Sigmoid colon (tissue), 7 donors: Measurements from ENCODE around the gene GLTPD2. TPM values are rescaled to one million over a fixed set of nuclear protein-coding genes. Genes with fewer than 3 reads are reported as not detected.
A peak's percentile ranks its signal among the peaks of the same experiment; 100 is the strongest.

Source experiments
- DNase-seq: peaks from one replicate; pipeline ENCODE4 v3.0.0-alpha.2; 2019
- H3K27ac ChIP-seq, 4 donors: fragments of 200-600 bp; sonication (generic); one replicate each; pipeline ENCODE4 v1.5.1; 2016 to 2019; ENCODE audit warnings: mild to moderate bottlenecking in 1 of 4
- H3K27me3 ChIP-seq, 3 donors: fragments of 200-600 bp; sonication (generic); one replicate each; pipeline ENCODE4 v1.5.1; 2019; ENCODE audit warnings: mild to moderate bottlenecking in 1 of 3
- H3K36me3 ChIP-seq, 4 donors: fragments of 200-600 bp; sonication (generic); one replicate each; pipeline ENCODE4 v1.5.1; 2016 to 2019
- H3K4me1 ChIP-seq, 4 donors: fragments of 200-600 bp; sonication (generic); one replicate each; pipeline ENCODE4 v1.5.1; 2017 to 2019
- H3K4me3 ChIP-seq, 4 donors: fragments of 200-600 bp; sonication (generic); one replicate each; pipeline ENCODE4 v1.5.1; 2017 to 2019; ENCODE audit warnings: mild to moderate bottlenecking in 2 of 4, moderate library complexity in 1 of 4
- H3K9me3 ChIP-seq, 4 donors: fragments of 200-600 bp in 3 of 4; sonication (generic) in 3 of 4; one replicate each; pipeline versions ENCODE4 v1.5.1 to v1.6.1; 2013 to 2019
- EP300 ChIP-seq, 4 donors: sonication (generic); formaldehyde crosslinking; IDR thresholded peaks; one replicate each; pipeline ENCODE4 v1.6.1; 2017; ENCODE audit warnings: antibody characterized with exemption in 4 of 4
- POLR2A ChIP-seq, 2 donors: fragments of 450-650 bp; IDR thresholded peaks; one replicate each; pipeline ENCODE4 v1.6.1; 2016; ENCODE audit warnings: antibody characterized with exemption in 2 of 2, mild to moderate bottlenecking in 2 of 2, moderate library complexity in 2 of 2
- POLR2AphosphoS5 ChIP-seq, 4 donors: sonication (generic); formaldehyde crosslinking; IDR thresholded peaks; one replicate each; pipeline ENCODE4 v1.6.1; 2017; ENCODE audit warnings: antibody characterized with exemption in 4 of 4
- WGBS, 2 donors: extraction: QIAGEN DNeasy Blood & Tissue Kit; methylation state at CpG; one replicate each; pipeline ENCODE4 v1.1.7; 2013; 5-methylcytosine and 5-hydroxymethylcytosine counted together
- intact Hi-C: fragments of 100-400 bp; cut with DNase I; formaldehyde crosslinking; loops from one replicate; pipeline ENCODE4 v1.15.1; 2023
- polyA plus RNA-seq, 3 donors: library from polyadenylated mRNA; stranded (reverse); fragments of 200-250 nt; gene quantifications; one replicate each; pipeline ENCODE4 v1.2.3, GENCODE V29; 2013
- total RNA-seq, 4 donors: library from RNA; depleted of rRNA; stranded (reverse); fragments of >200 nt; gene quantifications; one replicate each; pipeline ENCODE4 v1.1.0, GENCODE V29; 2016
- TF ChIP-seq, protein P1 (sequence below), 4 experiments: fragments of 450-650 bp in 3 of 4; fragments of 200-600 bp in 1 of 4; IDR thresholded peaks; one replicate each; pipeline ENCODE4 v1.5.1; 2016 to 2019; ENCODE audit warnings: antibody characterized with exemption in 4 of 4, mild to moderate bottlenecking in 3 of 4, moderate library complexity in 2 of 4
- donor health status: healthy with polysubstance abuse.
- donor health status: Bipolar disorder and iron deficiency.
- donor health status: healthy.

The GLTPD2 gene
- total RNA-seq (not detected), polyA plus RNA-seq (1 to 10 TPM in 1 of 3 donors, under 1 TPM in 1, not detected in 1; 0.06 to 1.6 TPM)

DNA sequence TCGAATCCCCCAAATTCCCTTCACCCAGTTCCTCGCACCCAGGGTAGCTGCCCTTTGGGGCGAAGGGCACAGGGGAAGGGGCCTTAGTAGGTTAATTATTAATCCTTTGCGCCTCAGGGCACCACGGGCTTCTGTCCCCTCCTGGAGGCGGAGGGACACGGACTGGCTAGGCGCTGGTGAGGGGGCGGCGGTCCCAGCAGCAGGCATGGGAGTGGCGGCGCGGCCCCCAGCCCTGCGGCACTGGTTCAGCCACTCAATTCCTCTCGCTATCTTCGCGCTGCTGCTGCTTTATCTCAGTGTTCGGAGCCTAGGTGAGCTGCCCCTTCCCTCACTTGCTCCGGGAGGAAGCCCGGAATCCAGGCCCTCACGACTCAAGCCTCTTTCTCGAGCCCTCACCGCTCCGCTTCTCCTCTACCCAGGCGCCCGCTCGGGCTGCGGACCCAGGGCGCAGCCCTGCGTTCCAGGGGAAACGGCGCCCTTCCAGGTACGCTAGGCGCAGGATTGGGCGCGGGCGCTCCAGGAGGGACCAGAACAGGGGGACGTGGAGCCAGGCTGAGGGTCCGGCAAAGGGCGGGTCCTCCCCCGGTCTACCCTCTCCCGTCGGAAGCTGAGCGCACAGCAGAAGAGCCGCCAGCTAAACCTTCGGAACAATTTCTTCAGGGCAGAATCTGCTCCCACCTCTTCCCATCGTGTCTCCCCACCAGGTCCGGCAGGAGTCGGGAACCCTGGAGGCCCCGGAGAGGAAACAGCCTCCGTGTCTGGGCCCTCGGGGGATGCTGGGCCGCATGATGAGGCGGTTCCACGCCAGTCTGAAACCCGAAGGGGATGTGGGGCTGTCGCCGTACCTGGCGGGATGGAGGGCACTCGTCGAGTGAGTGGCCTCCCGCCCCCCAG lies at the start of gene GLTPD2:
TSS of gene GLTPD2 (plus strand) at position 158 of the 894 bp plus-strand sequence. CDS start at position 206, 48 bp downstream.
- Histone ChIP-seq H3K36me3 (no peaks in the 10 kb centered on the region), H3K4me3 (peak within 1 kb of the TSS; percentile 59 to 77 (median 72)), H3K27me3 (peaks cover 0 to 20% (median 0%) of the 10 kb centered on the region in 3 donors), H3K27ac (peak within 1 kb of the TSS; percentile 95 to 99 (median 96)), H3K9me3 (no peaks in the 10 kb centered on the region), H3K4me1 (peaks cover 0 to 50% (median 45%) of the 10 kb centered on the region in 4 donors)
- DNase-seq: no peak
- 10 to 19% methylated on average over 62 of the region's 62 CpGs for WGBS, 2 donors
- no peak for TF ChIP-seq EP300 (IDR thresholded peaks at IDR 0.05)
- TF ChIP-seq POLR2AphosphoS5 (IDR thresholded peaks at IDR 0.05): no peak
- intact Hi-C loops: loop anchor here (1.0 to 5.0 kb wide), 2 partner anchors 100 to 198 kb away; partner anchors contain the start of gene CAMTA2

GRCh38 chr17:4739122-4740024 lies 49.4 kb upstream of the GLTPD2 start, which contains the start of the genes CXCL16 and ZMYND15:
TSS of gene CXCL16 (minus strand) at chr17:4739928. CDS start at chr17:4739339, 589 bp downstream.
TSS of gene ZMYND15 (plus strand) at chr17:4739833. CDS start at chr17:4740549, 716 bp downstream.
- intact Hi-C loops: loop anchor here (2.0 kb wide), 2 partner anchors 47 to 149 kb away; partner anchors contain the start of gene VMO1
- peak within 1 kb of the TSS; percentile 63 to 70 (median 67) for H3K4me3 ChIP-seq
- peak within 1 kb of the TSS; percentile 60 to 71 (median 64) for H3K27ac ChIP-seq
- TF ChIP-seq EP300 (IDR thresholded peaks at IDR 0.05) (no peak), POLR2A (IDR thresholded peaks at IDR 0.05) (peak in 1 of 2 donors; percentile 11)
- WGBS, 2 donors: 1% methylated on average over 100 of the region's 100 CpGs
- peaks cover 0 to 12% (median 4%) of the 10 kb centered on the region in 3 donors for H3K27me3 ChIP-seq
- DNase-seq: peak; percentile 77
- peaks cover 0 to 17% (median 11%) of the 10 kb centered on the region in 4 donors for H3K4me1 ChIP-seq
- no peaks in the 10 kb centered on the region for H3K9me3 ChIP-seq
- H3K36me3 ChIP-seq: no peaks in the 10 kb centered on the region

DNA sequence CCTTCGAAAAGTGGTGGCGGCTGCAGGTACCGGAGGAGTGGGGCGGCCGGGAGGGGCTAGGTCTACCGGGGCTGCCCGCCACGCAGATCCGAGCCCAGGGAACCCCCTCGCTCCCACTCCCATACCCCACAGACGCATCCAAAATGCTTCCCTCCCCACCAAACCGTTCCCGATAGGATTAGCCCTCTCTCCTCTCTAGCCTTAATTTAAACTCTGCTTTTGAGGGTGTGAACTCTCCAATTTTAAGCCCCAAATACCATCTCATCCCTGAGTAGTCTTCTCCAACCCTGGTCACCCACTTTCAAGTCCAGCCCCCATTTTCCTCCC lies 48.8 kb upstream of the GLTPD2 start:
- intact Hi-C loops: no loop called here
- TF ChIP-seq POLR2AphosphoS5 (IDR thresholded peaks at IDR 0.05): no peak
- H3K9me3 ChIP-seq: no peaks in the 10 kb centered on the region
- H3K4me1 ChIP-seq: peaks cover 0 to 17% (median 11%) of the 10 kb centered on the region in 4 donors
- peak overlapping the region; percentile 63 to 70 (median 67) for H3K4me3 ChIP-seq
- H3K36me3 ChIP-seq: no peaks in the 10 kb centered on the region
- H3K27ac ChIP-seq: peak overlapping the region in 3 of 4 donors; percentile 60 to 68 (median 60)
- DNase-seq: no peak
- 3 to 15% methylated on average over 13 of the region's 13 CpGs for whole genome bisulfite sequencing, 2 donors
- H3K27me3 ChIP-seq: peaks cover 0 to 18% (median 10%) of the 10 kb centered on the region in 3 donors

GRCh38 chr17:4740584-4740983 lies 48.2 kb upstream of the GLTPD2 start:
- H3K27me3 ChIP-seq: peaks cover 5 to 24% (median 16%) of the 10 kb centered on the region in 3 donors
- no peaks in the 10 kb centered on the region for H3K9me3 ChIP-seq
- no peak for DNase-seq
- TF ChIP-seq, protein P1, sequence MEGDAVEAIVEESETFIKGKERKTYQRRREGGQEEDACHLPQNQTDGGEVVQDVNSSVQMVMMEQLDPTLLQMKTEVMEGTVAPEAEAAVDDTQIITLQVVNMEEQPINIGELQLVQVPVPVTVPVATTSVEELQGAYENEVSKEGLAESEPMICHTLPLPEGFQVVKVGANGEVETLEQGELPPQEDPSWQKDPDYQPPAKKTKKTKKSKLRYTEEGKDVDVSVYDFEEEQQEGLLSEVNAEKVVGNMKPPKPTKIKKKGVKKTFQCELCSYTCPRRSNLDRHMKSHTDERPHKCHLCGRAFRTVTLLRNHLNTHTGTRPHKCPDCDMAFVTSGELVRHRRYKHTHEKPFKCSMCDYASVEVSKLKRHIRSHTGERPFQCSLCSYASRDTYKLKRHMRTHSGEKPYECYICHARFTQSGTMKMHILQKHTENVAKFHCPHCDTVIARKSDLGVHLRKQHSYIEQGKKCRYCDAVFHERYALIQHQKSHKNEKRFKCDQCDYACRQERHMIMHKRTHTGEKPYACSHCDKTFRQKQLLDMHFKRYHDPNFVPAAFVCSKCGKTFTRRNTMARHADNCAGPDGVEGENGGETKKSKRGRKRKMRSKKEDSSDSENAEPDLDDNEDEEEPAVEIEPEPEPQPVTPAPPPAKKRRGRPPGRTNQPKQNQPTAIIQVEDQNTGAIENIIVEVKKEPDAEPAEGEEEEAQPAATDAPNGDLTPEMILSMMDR (IDR thresholded peaks at IDR 0.05): no peak
- TF ChIP-seq POLR2A (IDR thresholded peaks at IDR 0.05) (no peak), EP300 (IDR thresholded peaks at IDR 0.05) (no peak), POLR2AphosphoS5 (IDR thresholded peaks at IDR 0.05) (no peak)
- H3K4me1 ChIP-seq: peaks cover 0 to 19% (median 14%) of the 10 kb centered on the region in 4 donors
- H3K36me3 ChIP-seq: no peaks in the 10 kb centered on the region
- no peak overlapping the region for H3K27ac ChIP-seq
- intact Hi-C loops: no loop called here
- H3K4me3 ChIP-seq: no peak overlapping the region
- WGBS, 2 donors: 94 to 97% methylated on average over 8 of the region's 8 CpGs

DNA sequence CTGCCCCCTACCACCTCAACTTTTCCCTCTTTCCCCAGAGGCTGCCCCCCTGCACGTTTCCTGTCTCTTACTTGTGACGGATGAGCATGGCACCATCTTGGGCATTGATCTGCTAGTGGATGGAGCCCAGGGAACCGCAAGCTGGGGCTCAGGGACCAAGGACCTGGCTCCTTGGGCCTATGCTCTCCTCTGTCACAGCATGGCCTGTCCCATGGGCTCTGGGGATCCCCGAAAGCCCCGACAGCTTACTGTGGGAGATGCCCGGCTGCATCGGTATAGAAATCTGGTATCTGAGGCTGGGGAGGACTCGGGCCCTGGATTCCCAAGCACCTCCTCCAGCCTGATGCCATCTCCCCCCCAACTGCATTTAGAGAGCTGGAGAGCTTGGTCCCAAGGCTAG lies 47.2 kb upstream of the GLTPD2 start:
- Histone ChIP-seq H3K27ac (no peak overlapping the region), H3K27me3 (peaks cover 7 to 34% (median 25%) of the 10 kb centered on the region in 3 donors), H3K9me3 (no peaks in the 10 kb centered on the region), H3K4me1 (peaks cover 0 to 21% (median 14%) of the 10 kb centered on the region in 4 donors), H3K4me3 (no peak overlapping the region), H3K36me3 (no peaks in the 10 kb centered on the region)
- 92 to 97% methylated on average over 8 of the region's 8 CpGs for WGBS, 2 donors
- TF ChIP-seq EP300 (IDR thresholded peaks at IDR 0.05) (no peak), POLR2AphosphoS5 (IDR thresholded peaks at IDR 0.05) (no peak), POLR2A (IDR thresholded peaks at IDR 0.05) (no peak)
- TF ChIP-seq, protein P1 (IDR thresholded peaks at IDR 0.05): no peak
- DNase-seq: no peak
- intact Hi-C loops: no loop called here
